GM12864 (cell line): ENCODE data around the gene TMC8.

Experiments
- DNase-seq: peaks from one replicate; pipeline ENCODE4 v3.0.0-alpha.2; 2011; ENCODE audit warnings: low read depth
- H3K4me3 ChIP-seq: 2 replicates; pipeline ENCODE4 v1.5.1; 2011; ENCODE audit warnings: mild to moderate bottlenecking, low read depth, low read length, control low read depth
- TF ChIP-seq, protein P1 (sequence below): IDR thresholded peaks from 2 replicates; pipeline ENCODE4 v1.5.1; 2011; ENCODE audit warnings: low read depth, mild to moderate bottlenecking, moderate library complexity, low read length, control low read depth, inconsistent platforms; ENCODE audit errors: missing control alignments

The TMC8 gene

DNA sequence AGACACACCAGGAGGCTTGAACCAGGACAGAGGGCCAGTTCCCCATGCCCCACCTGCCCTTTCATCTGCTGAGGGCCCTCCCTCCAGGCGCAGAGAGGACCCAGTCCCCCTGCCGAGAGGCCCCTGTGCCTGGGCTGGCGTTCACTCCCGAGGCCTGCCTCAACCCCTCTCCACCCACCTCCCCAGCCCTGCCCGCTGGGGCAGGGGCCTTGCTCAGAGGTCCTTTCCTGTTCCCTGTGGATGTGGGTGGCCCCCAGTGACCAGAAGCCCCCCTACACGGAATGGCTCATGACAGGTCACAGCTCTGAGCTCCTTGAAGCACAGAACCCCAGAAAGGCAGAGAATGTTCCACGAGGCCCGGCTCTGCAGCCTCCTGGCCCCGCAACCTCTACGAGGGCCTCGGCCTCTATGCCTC lies 8.8 kb upstream of the TMC8 start:
- peak overlapping the region; percentile 53 for H3K4me3 ChIP-seq
- no peak for DNase-seq

DNA sequence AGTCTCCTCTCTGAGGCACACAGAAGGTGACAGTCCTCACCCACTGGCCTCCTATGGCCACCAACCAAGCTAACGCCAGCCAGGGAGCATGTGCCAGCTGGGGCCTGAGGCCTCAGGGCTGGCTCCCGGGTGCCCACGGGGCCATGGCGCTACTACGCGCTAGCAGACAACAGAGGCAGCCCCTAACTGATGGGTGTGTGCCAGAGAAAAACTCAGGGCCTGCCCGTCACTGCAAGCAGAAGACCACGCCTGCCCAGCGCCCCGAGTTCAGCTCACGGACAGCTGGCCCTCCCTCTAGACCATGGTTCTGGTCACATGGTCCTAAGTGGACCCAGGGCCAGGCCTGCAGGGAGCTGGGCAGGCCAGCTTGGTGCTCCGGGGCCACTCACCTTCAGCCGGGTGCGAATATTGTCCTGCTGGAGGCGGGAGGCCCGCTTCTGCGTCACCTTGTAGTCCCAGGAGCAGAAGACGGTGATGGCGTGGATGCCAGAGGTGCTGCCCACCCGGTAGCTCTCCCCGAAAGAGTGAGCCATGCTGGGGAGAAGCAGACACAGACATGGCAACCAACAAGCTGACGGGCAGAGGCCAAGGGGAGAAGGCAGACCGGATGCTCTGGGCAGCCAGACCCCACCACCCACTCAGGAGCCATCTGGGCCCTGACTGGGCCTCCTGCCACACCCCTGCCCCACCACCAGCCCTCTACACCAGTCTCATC lies 8.2 kb upstream of the TMC8 start:
- TF ChIP-seq, protein P1, sequence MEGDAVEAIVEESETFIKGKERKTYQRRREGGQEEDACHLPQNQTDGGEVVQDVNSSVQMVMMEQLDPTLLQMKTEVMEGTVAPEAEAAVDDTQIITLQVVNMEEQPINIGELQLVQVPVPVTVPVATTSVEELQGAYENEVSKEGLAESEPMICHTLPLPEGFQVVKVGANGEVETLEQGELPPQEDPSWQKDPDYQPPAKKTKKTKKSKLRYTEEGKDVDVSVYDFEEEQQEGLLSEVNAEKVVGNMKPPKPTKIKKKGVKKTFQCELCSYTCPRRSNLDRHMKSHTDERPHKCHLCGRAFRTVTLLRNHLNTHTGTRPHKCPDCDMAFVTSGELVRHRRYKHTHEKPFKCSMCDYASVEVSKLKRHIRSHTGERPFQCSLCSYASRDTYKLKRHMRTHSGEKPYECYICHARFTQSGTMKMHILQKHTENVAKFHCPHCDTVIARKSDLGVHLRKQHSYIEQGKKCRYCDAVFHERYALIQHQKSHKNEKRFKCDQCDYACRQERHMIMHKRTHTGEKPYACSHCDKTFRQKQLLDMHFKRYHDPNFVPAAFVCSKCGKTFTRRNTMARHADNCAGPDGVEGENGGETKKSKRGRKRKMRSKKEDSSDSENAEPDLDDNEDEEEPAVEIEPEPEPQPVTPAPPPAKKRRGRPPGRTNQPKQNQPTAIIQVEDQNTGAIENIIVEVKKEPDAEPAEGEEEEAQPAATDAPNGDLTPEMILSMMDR = no peak
- peak overlapping the region; percentile 53 for H3K4me3 ChIP-seq
- DNase-seq = no peak

More for the DNA sequence above, 8.8 kb upstream of the TMC8 start:
- TF ChIP-seq, protein P1 = no peak

GRCh38 chr17:78122931-78123249 lies 7.7 kb upstream of the TMC8 start:
- H3K4me3 ChIP-seq = 0 out of 2 replicates have a peak overlapping the region, but pooled peaks have one; percentile 2
- TF ChIP-seq, protein P1 = no peak
- no peak for DNase-seq

GRCh38 chr17:78123258-78123929 lies 7.2 kb upstream of the TMC8 start:
- TF ChIP-seq, protein P1 = no peak
- no peak overlapping the region for H3K4me3 ChIP-seq
- DNase-seq = no peak

- H3K4me3 ChIP-seq = peak overlapping the region; percentile 82
- TF ChIP-seq, protein P1 = no peak
- no peak for DNase-seq
These were observed 6.3 kb upstream of the TMC8 start for GRCh38 chr17:78124081-78124835.

- DNase-seq = no peak
- TF ChIP-seq, protein P1 = no peak
- peak overlapping the region; percentile 82 for H3K4me3 ChIP-seq
These were observed 5.8 kb upstream of the TMC8 start for GRCh38 chr17:78124836-78125137.
